Activated B cell treated with CpG ODN at 0.5 μM for 24 hours (primary cell): ENCODE measurements around the gene PLCZ1. TPM values are rescaled to one million over a fixed set of nuclear protein-coding genes. Genes with fewer than 3 reads are reported as not detected.

Experiments
- ATAC-seq: fragments of 200-7000 bp; cut with Tn5 transposase; one replicate; pipeline ENCODE4 v1.10.0; 2021; ENCODE audit warnings: low read depth, mild to moderate bottlenecking, moderate library complexity
- CTCF ChIA-PET: fragments of 350-600 bp; sonication (Branson Sonifier 250); formaldehyde crosslinking; loops from one replicate; lab custom pipeline; 2021; ENCODE audit warnings: antibody characterized with exemption; lab: Charles Lee
- POLR2A ChIA-PET: fragments of 350-600 bp; sonication (Branson Sonifier 250); formaldehyde crosslinking; loops from one replicate; lab custom pipeline; 2021; ENCODE audit warnings: antibody characterized with exemption; lab: Charles Lee
- DNase-seq: peaks from one replicate; pipeline ENCODE4 v3.0.0; 2022
- H3K27ac Mint-ChIP-seq: one replicate; pipeline ENCODE4 v1.8.0; 2020; ENCODE audit warnings: mixed read lengths
- H3K27me3 Mint-ChIP-seq: one replicate; pipeline ENCODE4 v1.8.0; 2021; ENCODE audit warnings: mixed read lengths
- H3K36me3 Mint-ChIP-seq: one replicate; pipeline ENCODE4 v1.8.0; 2021; ENCODE audit warnings: low read depth, mixed read lengths
- H3K4me1 Mint-ChIP-seq: one replicate; pipeline ENCODE4 v1.8.0; 2021; ENCODE audit warnings: mixed read lengths
- H3K4me3 Mint-ChIP-seq: one replicate; pipeline ENCODE4 v1.8.0; 2020; ENCODE audit warnings: mild to moderate bottlenecking, mixed read lengths
- H3K9me3 Mint-ChIP-seq: one replicate; pipeline ENCODE4 v1.8.0; 2020; ENCODE audit warnings: mixed read lengths
- CTCF ChIP-seq: fragments of 200-600 bp; IDR thresholded peaks from one replicate; pipeline ENCODE4 v1.8.0; 2022; ENCODE audit warnings: antibody characterized with exemption, mild to moderate bottlenecking
- intact Hi-C: fragments of 100-400 bp; cut with micrococcal nuclease; formaldehyde crosslinking; loops from one replicate; pipeline ENCODE4 v1.15.1; 2024
- total RNA-seq: library from RNA; stranded (reverse); gene quantifications from 2 replicates; pipeline ENCODE4 v1.2.3, GENCODE V29; 2022

PLCZ1 gene
- total RNA-seq, 1 donor from 2014 or later, result not detected

GRCh38 chr12:18753481-18754123 is 15.8 kb upstream of the PLCZ1 start:
- Mint-ChIP-seq H3K4me3 (no peak overlapping the region), H3K27ac (no peak overlapping the region), H3K9me3 (peaks cover 2% of the 10 kb centered on the region), H3K36me3 (no peaks in the 10 kb centered on the region), H3K27me3 (no peaks in the 10 kb centered on the region), H3K4me1 (no peaks in the 10 kb centered on the region)
- intact Hi-C loops, result no loop called here
- ChIA-PET POLR2A (interaction anchor here (0.5 kb wide), 1 partner anchor 1878 kb away, joined by 5 read pairs; no protein-coding TSS in a partner anchor), CTCF (no interaction called here)
- no peak for DNase-seq
- TF ChIP-seq CTCF, result no peak
- no peak for ATAC-seq

GRCh38 chr12:18752947-18753346 is 15.1 kb upstream of the PLCZ1 start:
- intact Hi-C loops, result no loop called here
- POLR2A ChIA-PET, result no interaction called here
- no peak for TF ChIP-seq CTCF
- ATAC-seq (no peak), DNase-seq (no peak)
- no peak overlapping the region for H3K27ac Mint-ChIP-seq
- CTCF ChIA-PET, result no interaction called here
- no peaks in the 10 kb centered on the region for H3K4me1 Mint-ChIP-seq
- H3K27me3 Mint-ChIP-seq, result no peaks in the 10 kb centered on the region
- H3K9me3 Mint-ChIP-seq, result peaks cover 2% of the 10 kb centered on the region
- no peaks in the 10 kb centered on the region for H3K36me3 Mint-ChIP-seq
- H3K4me3 Mint-ChIP-seq, result no peak overlapping the region

- DNase-seq (no peak), ATAC-seq (no peak)
- Mint-ChIP-seq H3K4me1 (no peaks in the 10 kb centered on the region), H3K27me3 (no peaks in the 10 kb centered on the region), H3K9me3 (peaks cover 2% of the 10 kb centered on the region), H3K36me3 (no peaks in the 10 kb centered on the region), H3K4me3 (no peak overlapping the region), H3K27ac (no peak overlapping the region)
- intact Hi-C loops, result no loop called here
- TF ChIP-seq CTCF, result no peak
- CTCF ChIA-PET, result no interaction called here
- POLR2A ChIA-PET, result no interaction called here
These were observed 14.6 kb upstream of the PLCZ1 start for GRCh38 chr12:18752280-18752920.

- CTCF ChIA-PET, result interaction anchor here (0.7 kb wide), 1 partner anchor 9 kb away, joined by 3 read pairs; no protein-coding TSS in a partner anchor
- Mint-ChIP-seq H3K36me3 (no peaks in the 10 kb centered on the region), H3K27me3 (no peaks in the 10 kb centered on the region), H3K4me3 (no peak overlapping the region), H3K27ac (no peak overlapping the region), H3K9me3 (peaks cover 2% of the 10 kb centered on the region), H3K4me1 (no peaks in the 10 kb centered on the region)
- ATAC-seq (no peak), DNase-seq (no peak)
- POLR2A ChIA-PET, result no interaction called here
- intact Hi-C loops, result no loop called here
- TF ChIP-seq CTCF, result no peak
These were observed 14.1 kb upstream of the PLCZ1 start for GRCh38 chr12:18751866-18752265.

- peaks cover 4% of the 10 kb centered on the region for H3K9me3 Mint-ChIP-seq
- H3K4me3 Mint-ChIP-seq, result no peak overlapping the region
- POLR2A ChIA-PET, result no interaction called here
- ATAC-seq (no peak), DNase-seq (no peak)
- CTCF ChIA-PET, result no interaction called here
- no peaks in the 10 kb centered on the region for H3K27me3 Mint-ChIP-seq
- TF ChIP-seq CTCF, result no peak
- no peak overlapping the region for H3K27ac Mint-ChIP-seq
- no peaks in the 10 kb centered on the region for H3K4me1 Mint-ChIP-seq
- no peaks in the 10 kb centered on the region for H3K36me3 Mint-ChIP-seq
- intact Hi-C loops, result no loop called here
These were observed 12.3 kb upstream of the PLCZ1 start for GRCh38 chr12:18750085-18750484.
